ENCODE data around the gene NECTIN3. TPM values are rescaled to one million over a fixed set of nuclear protein-coding genes. Genes with fewer than 3 reads are reported as not detected.

The NECTIN3 gene
- total RNA-seq, 1 experiment from 2014 or later = 18.8 TPM

- Histone ChIP-seq H3K9me3 (ENCODE audit: control insufficient read depth, insufficient read depth, low read depth, low read length) (no peaks in the 10 kb centered on the region), H3K27me3 (ENCODE audit: control insufficient read depth, insufficient read depth, low read length) (peaks cover 14% of the 10 kb centered on the region; the same call in 1 of the 2 replicates), H3K27ac (ENCODE audit: low read length) (no peak overlapping the region), H3K36me3 (ENCODE audit: control insufficient read depth, insufficient read depth, low read length) (peaks cover 6% of the 10 kb centered on the region; the same call in 1 of the 2 replicates), H3K4me3 (ENCODE audit: low read depth in 2 of 2, low read length in 2 of 2) (peak overlapping the region; percentile 55 to 71; a peak in 3 of 4 replicates), H3K4me1 (ENCODE audit: control insufficient read depth, insufficient read depth, low read length) (peaks cover 10% of the 10 kb centered on the region)
- ATAC-seq (no peak), DNase-seq (ENCODE audit: low read depth, low spot score) (no peak)
- ChIA-PET POLR2A (interaction anchor here (0.7 to 0.8 kb wide), 2 partner anchors 372 to 1477 kb away, joined by 9 to 10 read pairs; no protein-coding TSS in a partner anchor), CTCF (no interaction called here)
- in situ Hi-C loops (cut with HindIII; ENCODE audit: low pct_unique_long_range_greater_than_20kb, low sequenced_read_pairs) = no loop called here
- TF ChIP-seq TCF7L2 (IDR thresholded peaks at IDR 0.05; ENCODE audit: low read depth, low read length) (no peak), SIN3A (IDR thresholded peaks at IDR 0.05; ENCODE audit: borderline replicate concordance, insufficient read depth, low read depth, low read length) (no peak), POLR2AphosphoS5 (IDR thresholded peaks at IDR 0.05; ENCODE audit: low read depth, low read length) (no peak)
- TF ChIP-seq, protein P1, sequence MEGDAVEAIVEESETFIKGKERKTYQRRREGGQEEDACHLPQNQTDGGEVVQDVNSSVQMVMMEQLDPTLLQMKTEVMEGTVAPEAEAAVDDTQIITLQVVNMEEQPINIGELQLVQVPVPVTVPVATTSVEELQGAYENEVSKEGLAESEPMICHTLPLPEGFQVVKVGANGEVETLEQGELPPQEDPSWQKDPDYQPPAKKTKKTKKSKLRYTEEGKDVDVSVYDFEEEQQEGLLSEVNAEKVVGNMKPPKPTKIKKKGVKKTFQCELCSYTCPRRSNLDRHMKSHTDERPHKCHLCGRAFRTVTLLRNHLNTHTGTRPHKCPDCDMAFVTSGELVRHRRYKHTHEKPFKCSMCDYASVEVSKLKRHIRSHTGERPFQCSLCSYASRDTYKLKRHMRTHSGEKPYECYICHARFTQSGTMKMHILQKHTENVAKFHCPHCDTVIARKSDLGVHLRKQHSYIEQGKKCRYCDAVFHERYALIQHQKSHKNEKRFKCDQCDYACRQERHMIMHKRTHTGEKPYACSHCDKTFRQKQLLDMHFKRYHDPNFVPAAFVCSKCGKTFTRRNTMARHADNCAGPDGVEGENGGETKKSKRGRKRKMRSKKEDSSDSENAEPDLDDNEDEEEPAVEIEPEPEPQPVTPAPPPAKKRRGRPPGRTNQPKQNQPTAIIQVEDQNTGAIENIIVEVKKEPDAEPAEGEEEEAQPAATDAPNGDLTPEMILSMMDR (IDR thresholded peaks at IDR 0.05) = no peak
- BruUV-seq (replicated peaks) = no TSS peak
- intact Hi-C loops (cut with micrococcal nuclease; ENCODE audit: unreplicated experiment) = no loop called here
Measured at GRCh38 chr3:111073218-111073617, 1.6 kb downstream of the NECTIN3 start.

DNA sequence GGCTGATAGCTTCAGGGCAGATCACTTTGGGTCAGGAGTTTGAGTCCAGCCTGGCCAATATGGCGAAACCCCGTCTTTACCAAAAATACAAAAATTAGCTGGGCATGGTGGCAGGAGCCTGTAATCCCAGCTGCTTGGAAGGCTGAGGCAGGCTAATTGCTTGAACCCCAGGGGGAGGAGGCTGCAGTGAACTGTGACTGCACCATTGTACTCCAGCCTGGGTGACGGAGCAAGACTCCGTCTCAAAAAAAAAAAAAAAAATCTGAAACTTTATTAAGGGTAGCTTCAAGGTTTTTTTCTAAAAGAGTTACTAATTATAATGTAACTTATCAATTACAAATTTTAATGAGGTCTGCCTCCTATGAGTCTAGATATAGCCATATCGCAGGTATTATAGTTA, 5.1 kb downstream of the NECTIN3 start:
- H3K27ac ChIP-seq (ENCODE audit: low read length) = no peak overlapping the region
- ATAC-seq (no peak), DNase-seq (ENCODE audit: low read depth, low spot score) (no peak)
- H3K27me3 ChIP-seq (ENCODE audit: control insufficient read depth, insufficient read depth, low read length) = peaks cover 12% of the 10 kb centered on the region; the same call in 1 of the 2 replicates
- in situ Hi-C loops (cut with HindIII; ENCODE audit: low pct_unique_long_range_greater_than_20kb, low sequenced_read_pairs) (no loop called here), intact Hi-C loops (cut with micrococcal nuclease; ENCODE audit: unreplicated experiment) (no loop called here)
- no peaks in the 10 kb centered on the region for H3K36me3 ChIP-seq (ENCODE audit: control insufficient read depth, insufficient read depth, low read length)
- POLR2A ChIA-PET = no interaction called here
- H3K4me3 ChIP-seq (ENCODE audit: low read depth in 2 of 2, low read length in 2 of 2) = no peak overlapping the region
- CTCF ChIA-PET = no interaction called here
- BruUV-seq (replicated peaks) = no TSS peak
- H3K4me1 ChIP-seq (ENCODE audit: control insufficient read depth, insufficient read depth, low read length) = peaks cover 10% of the 10 kb centered on the region
- no peaks in the 10 kb centered on the region for H3K9me3 ChIP-seq (ENCODE audit: control insufficient read depth, insufficient read depth, low read depth, low read length)
- TF ChIP-seq, protein P1 (IDR thresholded peaks at IDR 0.05) = no peak
- TF ChIP-seq, protein P2, sequence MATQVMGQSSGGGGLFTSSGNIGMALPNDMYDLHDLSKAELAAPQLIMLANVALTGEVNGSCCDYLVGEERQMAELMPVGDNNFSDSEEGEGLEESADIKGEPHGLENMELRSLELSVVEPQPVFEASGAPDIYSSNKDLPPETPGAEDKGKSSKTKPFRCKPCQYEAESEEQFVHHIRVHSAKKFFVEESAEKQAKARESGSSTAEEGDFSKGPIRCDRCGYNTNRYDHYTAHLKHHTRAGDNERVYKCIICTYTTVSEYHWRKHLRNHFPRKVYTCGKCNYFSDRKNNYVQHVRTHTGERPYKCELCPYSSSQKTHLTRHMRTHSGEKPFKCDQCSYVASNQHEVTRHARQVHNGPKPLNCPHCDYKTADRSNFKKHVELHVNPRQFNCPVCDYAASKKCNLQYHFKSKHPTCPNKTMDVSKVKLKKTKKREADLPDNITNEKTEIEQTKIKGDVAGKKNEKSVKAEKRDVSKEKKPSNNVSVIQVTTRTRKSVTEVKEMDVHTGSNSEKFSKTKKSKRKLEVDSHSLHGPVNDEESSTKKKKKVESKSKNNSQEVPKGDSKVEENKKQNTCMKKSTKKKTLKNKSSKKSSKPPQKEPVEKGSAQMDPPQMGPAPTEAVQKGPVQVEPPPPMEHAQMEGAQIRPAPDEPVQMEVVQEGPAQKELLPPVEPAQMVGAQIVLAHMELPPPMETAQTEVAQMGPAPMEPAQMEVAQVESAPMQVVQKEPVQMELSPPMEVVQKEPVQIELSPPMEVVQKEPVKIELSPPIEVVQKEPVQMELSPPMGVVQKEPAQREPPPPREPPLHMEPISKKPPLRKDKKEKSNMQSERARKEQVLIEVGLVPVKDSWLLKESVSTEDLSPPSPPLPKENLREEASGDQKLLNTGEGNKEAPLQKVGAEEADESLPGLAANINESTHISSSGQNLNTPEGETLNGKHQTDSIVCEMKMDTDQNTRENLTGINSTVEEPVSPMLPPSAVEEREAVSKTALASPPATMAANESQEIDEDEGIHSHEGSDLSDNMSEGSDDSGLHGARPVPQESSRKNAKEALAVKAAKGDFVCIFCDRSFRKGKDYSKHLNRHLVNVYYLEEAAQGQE (IDR thresholded peaks at IDR 0.05; ENCODE audit: insufficient read depth in 1 of 2, low read depth in 2 of 2, low read length in 1 of 2) = no peak
- TF ChIP-seq POLR2AphosphoS5 (IDR thresholded peaks at IDR 0.05; ENCODE audit: low read depth, low read length) = no peak
- TF ChIP-seq SIN3A (IDR thresholded peaks at IDR 0.05; ENCODE audit: borderline replicate concordance, insufficient read depth, low read depth, low read length) = no peak
- TF ChIP-seq TCF7L2 (IDR thresholded peaks at IDR 0.05; ENCODE audit: low read depth, low read length) = no peak

Measured in Panc1 (cell line).